ENCODE data around the gene FRMD1.

DNA sequence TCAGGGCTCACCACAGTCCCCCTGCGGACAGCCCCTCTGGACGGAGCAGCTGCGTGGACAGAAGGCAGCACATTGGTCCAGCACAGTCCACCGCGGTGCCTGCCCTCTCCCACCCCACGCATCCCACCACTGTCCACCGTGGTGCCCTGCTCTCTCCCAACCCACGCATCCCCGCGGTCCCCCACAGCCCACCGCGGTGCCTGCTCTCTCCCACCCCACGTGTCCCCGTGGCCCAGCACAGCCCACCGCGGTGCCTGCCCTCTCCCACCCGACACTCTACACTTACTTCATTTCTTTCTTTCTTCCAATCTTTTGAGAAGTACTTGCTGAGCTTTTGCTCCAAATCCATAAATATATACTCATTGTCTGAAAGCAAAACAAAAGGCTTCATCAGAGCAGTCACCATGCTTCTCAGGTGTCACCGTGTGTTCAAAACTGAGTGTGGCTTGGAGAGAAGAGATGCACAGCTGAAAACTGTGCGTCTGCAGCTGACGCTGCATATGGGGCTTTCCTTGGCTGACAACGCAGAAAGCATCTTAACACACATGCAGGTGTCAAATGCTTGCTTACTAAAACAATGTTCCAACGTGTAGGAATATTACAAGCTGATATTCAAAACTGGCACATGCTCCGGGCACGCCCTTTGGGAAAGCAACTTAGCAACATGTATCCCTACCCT, 11.8 kb downstream of the FRMD1 start:
- TF ChIP-seq, protein P1, sequence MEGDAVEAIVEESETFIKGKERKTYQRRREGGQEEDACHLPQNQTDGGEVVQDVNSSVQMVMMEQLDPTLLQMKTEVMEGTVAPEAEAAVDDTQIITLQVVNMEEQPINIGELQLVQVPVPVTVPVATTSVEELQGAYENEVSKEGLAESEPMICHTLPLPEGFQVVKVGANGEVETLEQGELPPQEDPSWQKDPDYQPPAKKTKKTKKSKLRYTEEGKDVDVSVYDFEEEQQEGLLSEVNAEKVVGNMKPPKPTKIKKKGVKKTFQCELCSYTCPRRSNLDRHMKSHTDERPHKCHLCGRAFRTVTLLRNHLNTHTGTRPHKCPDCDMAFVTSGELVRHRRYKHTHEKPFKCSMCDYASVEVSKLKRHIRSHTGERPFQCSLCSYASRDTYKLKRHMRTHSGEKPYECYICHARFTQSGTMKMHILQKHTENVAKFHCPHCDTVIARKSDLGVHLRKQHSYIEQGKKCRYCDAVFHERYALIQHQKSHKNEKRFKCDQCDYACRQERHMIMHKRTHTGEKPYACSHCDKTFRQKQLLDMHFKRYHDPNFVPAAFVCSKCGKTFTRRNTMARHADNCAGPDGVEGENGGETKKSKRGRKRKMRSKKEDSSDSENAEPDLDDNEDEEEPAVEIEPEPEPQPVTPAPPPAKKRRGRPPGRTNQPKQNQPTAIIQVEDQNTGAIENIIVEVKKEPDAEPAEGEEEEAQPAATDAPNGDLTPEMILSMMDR (IDR thresholded peaks at IDR 0.05), result no peak
- no peak for TF ChIP-seq POLR2A (IDR thresholded peaks at IDR 0.05)
